ES-I3 (cell line): ENCODE measurements around the gene STK31.
A peak's percentile ranks its signal among the peaks of the same experiment; 100 is the strongest.
"Not testable (repeated sequence)": the region's sequence is repeated elsewhere in the genome, so short reads cannot be mapped to it uniquely, and the experiment has no call there.

Experiments used
- H3K36me3 ChIP-seq: 2 replicates; pipeline ENCODE4 v1.6.1; 2013; ENCODE audit warnings: mild to moderate bottlenecking, low read length, control low read depth, moderate library complexity; ENCODE audit not compliant: insufficient read depth
- H3K4me1 ChIP-seq: 2 replicates; pipeline ENCODE4 v1.6.1; 2013; ENCODE audit warnings: mild to moderate bottlenecking, control low read depth, low read length; ENCODE audit not compliant: insufficient read depth
- H3K9ac ChIP-seq: 2 replicates; pipeline ENCODE4 v1.6.1; 2013; ENCODE audit warnings: low read depth, mild to moderate bottlenecking, low read length, moderate library complexity
- H3K9me3 ChIP-seq: 2 replicates; pipeline ENCODE4 v1.6.1; 2013; ENCODE audit warnings: mild to moderate bottlenecking, low read length, moderate library complexity; ENCODE audit not compliant: control insufficient read depth, insufficient read depth

Gene STK31

DNA sequence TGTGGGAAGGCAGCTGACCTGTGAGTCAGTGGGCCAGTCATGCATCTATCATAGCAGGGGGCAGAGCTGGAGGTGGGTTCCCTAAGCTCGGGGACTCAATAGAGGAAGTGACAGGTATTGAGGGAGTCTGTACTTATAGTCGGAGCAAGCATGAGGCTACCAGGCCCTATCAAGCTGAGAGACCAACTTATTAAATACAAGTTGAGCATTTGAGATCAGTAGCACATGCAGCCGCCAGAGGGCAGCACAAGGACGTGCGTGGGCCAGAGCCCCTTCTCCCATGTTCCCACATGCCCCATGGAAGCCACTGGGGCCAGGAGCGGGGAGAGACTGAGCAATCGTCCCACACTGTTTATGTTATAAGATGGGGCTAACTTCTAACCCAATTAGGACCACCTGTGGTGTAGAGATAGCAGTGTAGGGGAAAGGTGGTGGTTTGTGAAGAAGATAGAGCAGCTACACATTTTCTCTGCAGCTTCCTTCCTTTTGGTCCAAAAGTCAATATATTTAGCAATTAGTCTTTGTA lies 13.0 kb upstream of the STK31 start:
- Histone ChIP-seq H3K36me3 (no peaks in the 10 kb centered on the region), H3K9ac (no peak overlapping the region), H3K4me1 (no peaks in the 10 kb centered on the region), H3K9me3 (no peaks in the 10 kb centered on the region)

DNA sequence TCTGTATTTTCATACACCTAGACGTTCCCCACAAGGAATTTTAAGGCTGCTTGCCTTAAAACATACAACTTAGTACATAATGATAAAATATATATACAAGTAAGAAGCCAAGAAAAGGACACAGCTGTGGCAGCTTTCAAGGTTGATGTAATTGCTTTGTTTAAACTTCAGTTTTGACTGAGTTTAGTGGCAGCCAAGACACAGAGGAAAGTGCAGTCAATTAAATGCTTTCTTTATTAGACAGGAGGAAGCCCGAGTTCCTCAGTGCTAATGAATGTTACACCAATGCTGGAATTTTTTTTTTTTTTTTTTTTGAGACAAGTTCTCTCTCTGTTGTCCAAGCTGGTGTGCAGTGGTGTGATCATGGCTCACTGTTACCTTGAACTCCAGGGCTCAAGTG lies 11.2 kb upstream of the STK31 start:
- Histone ChIP-seq H3K9ac (no peak overlapping the region), H3K36me3 (no peaks in the 10 kb centered on the region; the same call in 1 of the 2 replicates), H3K9me3 (no peaks in the 10 kb centered on the region), H3K4me1 (no peaks in the 10 kb centered on the region)

DNA sequence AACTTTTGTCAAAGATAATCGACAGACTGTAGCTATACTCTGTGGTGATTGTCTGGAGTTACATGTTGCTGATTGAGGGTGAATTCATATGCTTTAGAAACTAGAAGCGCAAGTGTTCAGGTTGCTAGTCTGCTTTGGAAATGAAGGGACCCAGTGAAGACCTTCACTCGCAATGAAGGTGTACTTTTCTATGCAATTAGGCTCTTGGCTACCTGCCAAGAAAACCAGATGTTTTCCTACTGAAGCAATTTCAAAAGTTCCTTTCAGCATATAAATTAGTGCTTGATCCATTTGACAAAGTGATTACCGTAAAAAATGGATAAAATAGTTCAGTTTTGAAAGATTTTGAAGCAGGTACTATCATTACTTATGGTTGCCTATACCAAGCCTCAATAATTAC lies 10.0 kb upstream of the STK31 start:
- no peak overlapping the region for H3K9ac ChIP-seq
- no peaks in the 10 kb centered on the region; the same call in 1 of the 2 replicates for H3K36me3 ChIP-seq
- H3K4me1 ChIP-seq = no peaks in the 10 kb centered on the region
- 0 out of 2 replicates have a peak, but pooled peaks cover 4% of the 10 kb centered on the region for H3K9me3 ChIP-seq

DNA sequence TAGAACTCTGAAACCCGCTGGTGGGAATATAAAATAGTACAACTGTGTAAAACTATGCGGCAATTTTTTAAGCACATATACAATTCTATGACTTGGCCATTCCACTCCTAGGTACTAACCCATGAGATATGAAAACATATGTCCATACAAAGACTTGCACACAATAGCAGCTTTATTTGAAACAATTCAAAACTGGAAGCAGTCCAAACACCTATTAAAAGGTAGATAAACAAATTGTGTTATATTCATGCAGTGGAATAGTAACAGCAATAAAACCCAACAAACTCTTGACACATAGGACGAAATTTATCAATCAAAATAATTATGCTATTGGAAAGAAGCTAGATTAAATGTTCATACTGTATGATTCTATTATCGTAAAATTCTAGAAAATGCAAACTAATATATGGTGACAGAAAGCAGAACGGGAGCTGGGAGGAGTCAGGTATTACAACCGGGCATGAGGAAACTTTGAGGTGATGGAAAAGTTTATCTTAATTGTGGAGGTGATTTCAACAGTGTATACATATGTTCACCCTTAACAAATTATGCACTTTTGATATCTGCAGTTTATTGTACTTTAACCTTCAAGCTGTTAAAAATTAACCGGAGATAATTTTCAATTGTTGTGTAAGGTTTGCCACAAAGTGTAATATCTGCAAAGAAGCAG lies 803 bp upstream of the STK31 start:
- Histone ChIP-seq H3K4me1 (no peaks in the 10 kb centered on the region), H3K9me3 (peaks cover 12% of the 10 kb centered on the region), H3K9ac (no peak overlapping the region), H3K36me3 (no peaks in the 10 kb centered on the region; the same call in 1 of the 2 replicates)

DNA sequence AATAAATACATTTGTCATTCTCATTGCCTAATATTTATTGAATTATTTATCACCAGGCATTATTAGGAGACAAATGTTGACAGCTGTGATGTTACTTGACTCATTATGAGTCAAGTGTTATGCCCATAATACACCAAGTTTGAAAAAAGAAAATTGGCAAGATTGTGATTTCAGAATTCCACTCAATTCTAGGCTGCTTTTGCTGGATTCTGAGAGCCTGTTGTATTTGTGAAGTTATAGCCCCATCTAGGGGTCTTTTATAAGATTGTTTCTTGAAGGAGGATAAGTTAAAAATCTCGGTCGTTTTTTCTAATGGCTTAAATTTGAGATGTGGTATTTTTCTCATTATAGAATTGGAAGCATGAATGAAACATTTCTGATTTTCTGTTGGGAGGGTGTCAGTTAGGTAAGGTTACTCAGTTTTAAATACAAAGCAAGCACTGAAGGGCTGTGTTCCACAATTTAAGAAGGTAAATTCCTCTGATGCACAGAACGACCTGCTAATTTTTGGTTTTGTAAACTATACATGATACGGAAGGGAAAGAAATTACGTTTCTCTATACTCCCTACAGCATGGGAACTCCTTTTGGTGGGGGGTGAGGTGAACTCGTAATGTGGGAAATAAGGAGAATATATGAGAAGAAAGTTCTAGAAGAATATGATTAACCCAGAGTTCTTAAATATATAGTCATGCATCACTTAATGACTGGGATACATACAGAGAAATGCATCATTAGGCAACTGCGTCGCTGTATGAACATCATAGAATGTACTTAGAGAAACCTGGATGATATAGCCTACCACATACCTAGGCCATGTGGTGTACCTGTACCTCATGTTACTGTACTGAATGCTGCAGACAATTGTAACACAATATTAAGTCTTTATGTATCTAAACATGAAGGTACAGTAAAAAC lies 2.6 kb downstream of the STK31 start:
- H3K36me3 ChIP-seq = no peaks in the 10 kb centered on the region
- no peak overlapping the region for H3K9ac ChIP-seq
- H3K9me3 ChIP-seq = no peaks in the 10 kb centered on the region
- no peaks in the 10 kb centered on the region for H3K4me1 ChIP-seq

DNA sequence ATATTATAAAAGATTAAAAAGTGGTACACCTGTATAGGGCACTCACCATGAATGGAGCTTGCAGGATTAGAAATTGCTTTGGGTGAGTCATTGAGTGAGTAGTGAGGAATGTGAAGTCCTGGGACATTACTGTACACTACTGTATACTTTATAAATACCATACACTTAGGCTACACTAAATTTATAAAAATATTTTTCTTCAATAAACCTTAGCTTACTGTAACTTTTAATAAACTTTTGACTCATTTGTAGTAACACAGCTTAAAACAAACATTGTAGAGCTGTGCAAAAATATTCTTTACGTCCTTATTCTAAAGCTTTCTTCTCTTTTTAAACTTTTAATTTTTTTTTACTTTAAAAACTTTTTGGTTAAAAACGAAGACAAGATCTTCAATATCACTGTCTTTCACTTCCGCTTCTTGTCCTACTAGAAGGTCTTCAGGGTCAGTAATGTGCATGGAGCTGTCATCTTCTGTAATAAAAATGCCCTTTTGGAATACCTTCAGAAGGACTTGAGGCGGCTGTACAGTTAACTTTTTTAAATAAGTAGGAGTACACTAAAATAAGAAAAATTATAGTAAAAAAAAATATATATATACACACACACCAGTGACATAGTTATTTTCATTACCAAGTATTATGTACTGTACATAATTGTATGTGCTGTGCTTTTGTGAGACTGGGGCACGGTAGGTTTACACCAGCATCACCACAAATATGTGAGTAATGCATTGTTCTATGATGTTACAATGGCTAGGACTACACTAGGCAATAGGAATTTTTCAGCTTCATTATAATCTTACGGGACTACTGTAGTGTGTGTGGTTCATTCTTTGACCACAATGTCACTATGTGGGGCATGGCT lies 3.5 kb downstream of the STK31 start:
- Histone ChIP-seq H3K4me1 (no peaks in the 10 kb centered on the region), H3K36me3 (no peaks in the 10 kb centered on the region), H3K9ac (no peak overlapping the region), H3K9me3 (no peaks in the 10 kb centered on the region)

DNA sequence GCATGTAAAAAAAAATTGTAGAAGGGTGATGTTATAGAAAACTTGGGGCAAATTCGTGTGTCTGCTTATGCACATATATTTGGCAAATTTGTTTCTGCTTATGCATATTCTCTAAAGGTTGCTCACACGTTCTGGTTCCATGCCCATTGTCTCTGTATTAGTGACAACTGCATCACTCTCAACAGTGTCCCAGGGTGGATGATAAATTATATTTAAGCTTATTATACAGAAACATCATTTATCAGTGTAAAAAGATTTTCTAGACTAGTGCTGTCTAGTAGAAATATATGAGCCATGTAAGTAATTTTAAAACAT lies 4.1 kb downstream of the STK31 start:
- Histone ChIP-seq H3K36me3 (no peaks in the 10 kb centered on the region), H3K9ac (no peak overlapping the region), H3K4me1 (no peaks in the 10 kb centered on the region), H3K9me3 (no peaks in the 10 kb centered on the region)

DNA sequence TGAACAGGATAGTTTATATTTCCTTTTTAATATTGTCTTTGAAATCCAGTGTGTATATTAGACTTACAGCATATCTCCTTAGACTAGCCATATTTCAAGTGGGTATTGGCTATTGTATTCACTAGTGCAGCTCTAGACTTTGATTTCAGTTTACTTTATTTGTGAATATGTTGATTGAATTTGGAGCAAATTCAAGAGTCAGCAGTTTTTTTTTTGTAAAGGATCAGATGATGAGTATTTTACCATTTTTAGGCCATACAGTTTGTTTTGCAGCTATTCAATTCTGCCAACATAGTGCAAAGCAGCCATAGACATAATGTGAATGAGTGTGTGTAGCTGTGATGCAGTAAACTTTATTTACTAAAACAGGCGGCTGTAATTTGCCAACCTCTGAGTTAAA lies 4.6 kb downstream of the STK31 start:
- Histone ChIP-seq H3K9me3 (no peaks in the 10 kb centered on the region), H3K36me3 (no peaks in the 10 kb centered on the region), H3K9ac (no peak overlapping the region), H3K4me1 (no peaks in the 10 kb centered on the region)

DNA sequence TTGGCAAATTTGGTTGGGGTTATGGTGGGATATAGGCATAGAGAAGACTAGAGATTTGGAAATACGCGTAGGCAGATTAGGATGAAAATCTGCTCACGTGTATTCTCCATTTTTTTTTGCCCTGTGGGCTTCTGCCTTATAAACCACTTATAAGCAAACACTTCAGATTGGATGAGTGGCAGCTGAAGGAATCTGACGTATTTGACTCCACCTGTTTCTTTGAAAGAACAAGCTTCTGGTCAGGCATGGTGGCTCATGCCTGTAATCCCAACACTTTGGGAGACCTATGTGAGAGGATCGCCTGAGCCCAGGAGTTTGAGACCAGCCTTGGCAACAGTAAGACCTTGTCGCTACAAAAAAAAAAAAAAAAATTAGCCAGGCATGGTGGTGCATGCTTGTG lies 5.1 kb downstream of the STK31 start:
- Histone ChIP-seq H3K36me3 (no peaks in the 10 kb centered on the region), H3K9ac (no peak overlapping the region), H3K4me1 (no peaks in the 10 kb centered on the region), H3K9me3 (no peaks in the 10 kb centered on the region)

DNA sequence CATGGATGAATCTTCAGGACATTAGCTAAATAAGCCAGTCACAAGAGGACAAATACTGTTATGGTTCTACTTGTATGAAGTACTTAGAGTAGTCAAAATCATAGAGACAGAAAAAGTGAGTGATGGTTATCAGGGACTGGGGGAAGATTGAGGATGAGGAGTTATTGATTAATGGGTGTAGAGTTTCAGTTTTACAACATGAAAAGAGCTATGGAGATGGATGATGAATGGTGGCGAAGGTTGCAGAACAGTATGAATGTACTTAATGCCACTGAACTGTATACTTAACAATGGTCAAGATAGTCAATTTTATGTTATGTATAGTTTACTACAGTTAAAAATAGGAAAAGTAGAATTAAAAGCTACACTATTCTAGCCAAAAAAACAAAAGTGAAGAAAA lies 7.8 kb downstream of the STK31 start:
- H3K36me3 ChIP-seq = no peaks in the 10 kb centered on the region
- H3K9ac ChIP-seq = no peak overlapping the region
- no peaks in the 10 kb centered on the region for H3K9me3 ChIP-seq
- H3K4me1 ChIP-seq = no peaks in the 10 kb centered on the region

DNA sequence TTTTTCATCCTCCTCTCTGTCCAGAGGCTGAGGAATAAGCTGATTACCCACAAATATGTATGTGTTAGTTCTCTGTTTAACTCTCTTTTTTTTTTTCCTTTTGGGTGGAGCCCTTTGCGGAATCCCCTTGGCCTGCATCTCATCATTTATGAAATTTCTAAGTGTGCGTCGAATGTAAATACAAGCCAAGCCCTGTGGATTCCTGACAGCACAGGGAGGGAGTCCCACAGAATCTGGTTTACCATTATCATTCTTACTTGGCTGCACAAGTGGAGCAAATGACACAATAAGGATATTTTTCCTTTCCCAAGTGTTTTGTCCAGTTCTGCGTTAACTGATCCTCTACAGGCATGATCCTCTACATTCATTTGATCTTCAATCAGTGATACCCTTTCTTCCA lies 11.4 kb downstream of the STK31 start:
- Histone ChIP-seq H3K9me3 (no peaks in the 10 kb centered on the region), H3K36me3 (no peaks in the 10 kb centered on the region), H3K4me1 (peaks cover 13% of the 10 kb centered on the region), H3K9ac (no peak overlapping the region)

DNA sequence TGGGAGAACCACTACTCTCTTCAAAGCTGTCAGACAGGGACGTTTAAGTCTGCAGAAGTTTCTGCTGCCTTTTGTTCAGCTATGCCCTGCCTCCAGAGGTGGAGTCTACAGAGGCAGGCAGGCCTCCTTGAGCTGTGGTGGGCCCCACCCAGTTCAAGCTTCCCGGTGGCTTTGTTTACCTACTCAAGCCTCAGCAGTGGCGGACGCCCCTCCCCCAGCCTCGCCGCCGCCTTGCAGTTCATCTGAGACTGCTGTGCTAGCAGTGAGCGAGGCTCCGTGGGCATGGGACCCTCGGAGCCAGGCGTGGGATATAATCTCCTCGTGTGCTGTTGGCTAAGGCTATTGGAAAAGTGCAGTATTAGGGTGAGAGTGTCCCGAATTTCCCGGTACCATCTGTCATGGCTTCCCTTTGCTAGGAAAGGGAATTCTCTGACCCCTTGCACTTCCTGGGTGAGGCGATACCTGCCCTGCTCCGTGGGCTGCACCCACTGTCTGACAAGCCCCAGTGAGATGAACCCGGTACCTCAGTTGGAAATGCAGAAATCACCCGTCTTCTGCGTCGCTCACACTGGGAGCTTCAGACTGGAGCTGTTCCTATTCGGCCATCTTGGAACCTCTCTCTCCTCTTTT lies 12.7 kb downstream of the STK31 start:
- H3K9me3 ChIP-seq, H3K36me3 ChIP-seq: not testable (repeated sequence)
- H3K9ac ChIP-seq = peak overlapping the region; percentile 39; the same call in 1 of the 2 replicates
- peaks cover 13% of the 10 kb centered on the region for H3K4me1 ChIP-seq

DNA sequence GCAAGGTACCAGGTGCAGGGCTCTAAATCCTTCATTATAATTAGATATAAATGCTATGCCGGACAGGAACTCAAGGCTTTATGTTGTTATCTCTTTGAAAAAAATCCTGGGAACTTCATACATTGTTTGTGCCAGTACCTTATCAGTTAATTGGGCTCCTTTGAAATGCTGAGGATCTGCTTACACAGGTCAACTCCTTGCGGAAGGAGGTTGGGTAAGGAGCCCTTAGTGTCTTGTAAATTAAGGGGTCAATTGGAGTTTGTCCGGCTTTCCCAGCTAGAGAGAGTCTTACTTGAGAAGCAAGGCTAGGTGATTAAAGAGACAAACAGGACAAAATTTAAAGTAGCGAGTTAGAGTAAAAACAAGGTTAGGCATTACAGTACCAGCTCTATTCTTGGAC lies 14.1 kb downstream of the STK31 start:
- H3K4me1 ChIP-seq = peaks cover 13% of the 10 kb centered on the region
- H3K36me3 ChIP-seq, H3K9me3 ChIP-seq, H3K9ac ChIP-seq: not testable (repeated sequence)

DNA sequence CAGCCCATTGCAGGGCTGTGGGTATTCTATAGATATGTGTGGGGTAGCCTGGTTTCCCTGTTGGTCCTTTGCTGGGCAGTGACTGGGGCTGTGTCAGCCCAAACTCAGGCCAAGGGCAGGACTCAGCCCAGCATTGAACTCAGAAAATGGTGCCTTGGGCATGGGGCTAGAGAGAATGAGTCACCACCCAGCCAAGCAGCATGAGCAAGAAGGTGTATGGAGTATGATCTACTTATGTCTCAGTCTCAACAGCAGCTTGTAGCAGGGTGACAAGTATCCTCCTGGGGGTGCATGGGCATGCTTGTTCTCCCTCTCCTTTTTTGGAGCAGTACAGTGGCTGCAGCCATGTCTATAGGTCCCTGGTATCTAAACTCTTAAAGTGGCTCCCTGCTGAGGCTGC lies 32.0 kb downstream of the STK31 start:
- no peaks in the 10 kb centered on the region for H3K36me3 ChIP-seq

More for the DNA sequence above, 32.0 kb downstream of the STK31 start:
- H3K9ac ChIP-seq = no peak overlapping the region
- peaks cover 6% of the 10 kb centered on the region for H3K9me3 ChIP-seq
- no peaks in the 10 kb centered on the region for H3K4me1 ChIP-seq
